Germinal center (tissue), 1 donor: ENCODE results near the gene KLHL29.

Source experiments
- DNase-seq: peaks from one replicate; pipeline ENCODE4 v3.0.0; 2012; ENCODE audit warnings: mixed read lengths, low spot score

Gene KLHL29

GRCh38 chr2:23478087-23478932, 93.3 kb downstream of the KLHL29 start:
- DNase-seq: no peak

- DNase-seq: no peak
Observed at GRCh38 chr2:23478933-23479683, 94.1 kb downstream of the KLHL29 start.

- no peak for DNase-seq
Observed at GRCh38 chr2:23480957-23481797, 96.2 kb downstream of the KLHL29 start.

- DNase-seq: no peak
Observed at GRCh38 chr2:23482188-23482587, 97.2 kb downstream of the KLHL29 start.

GRCh38 chr2:23482607-23483006, 97.6 kb downstream of the KLHL29 start:
- DNase-seq: no peak

GRCh38 chr2:23483791-23484190, 98.8 kb downstream of the KLHL29 start:
- no peak for DNase-seq

- no peak for DNase-seq
Observed at GRCh38 chr2:23484275-23484674, 99.3 kb downstream of the KLHL29 start.

- DNase-seq: no peak
Observed at GRCh38 chr2:23484767-23485166, 99.8 kb downstream of the KLHL29 start.

- no peak for DNase-seq
Observed at GRCh38 chr2:23485261-23485660, 100.3 kb downstream of the KLHL29 start.

GRCh38 chr2:23485841-23486683, 101.1 kb downstream of the KLHL29 start:
- no peak for DNase-seq

GRCh38 chr2:23486684-23487075, 101.7 kb downstream of the KLHL29 start:
- DNase-seq: no peak

GRCh38 chr2:23487735-23488492, 102.9 kb downstream of the KLHL29 start:
- DNase-seq: no peak

- no peak for DNase-seq
Observed at GRCh38 chr2:23488584-23488983, 103.6 kb downstream of the KLHL29 start.

GRCh38 chr2:23489471-23490322, 104.7 kb downstream of the KLHL29 start:
- DNase-seq: no peak

- no peak for DNase-seq
Observed at GRCh38 chr2:23491591-23492336, 106.8 kb downstream of the KLHL29 start.

GRCh38 chr2:23492337-23492675, 107.3 kb downstream of the KLHL29 start:
- DNase-seq: no peak

GRCh38 chr2:23492921-23493320, 107.9 kb downstream of the KLHL29 start:
- no peak for DNase-seq

GRCh38 chr2:23493846-23494245, 108.9 kb downstream of the KLHL29 start:
- no peak for DNase-seq

GRCh38 chr2:23494286-23494685, 109.3 kb downstream of the KLHL29 start:
- no peak for DNase-seq
